Endothelial cell (in vitro differentiated cells): ENCODE results near the gene PCYOX1L. TPM values are rescaled to one million over a fixed set of nuclear protein-coding genes. Genes with fewer than 3 reads are reported as not detected.
"Not testable (repeated sequence)": the region's sequence is repeated elsewhere in the genome, so short reads cannot be mapped to it uniquely, and the experiment has no call there.

Source experiments
- DNase-seq: peaks from one replicate; pipeline ENCODE4 v3.0.0; 2021; ENCODE audit warnings: low spot score
- H3K27ac Mint-ChIP-seq: one replicate; pipeline ENCODE4 v1.8.0; 2021; ENCODE audit warnings: mixed read lengths, inconsistent platforms; ENCODE audit not compliant: unreplicated experiment
- H3K27me3 Mint-ChIP-seq: one replicate; pipeline ENCODE4 v1.8.0; 2021; ENCODE audit warnings: mild to moderate bottlenecking, moderate library complexity, mixed read lengths, inconsistent platforms; ENCODE audit not compliant: unreplicated experiment
- H3K36me3 Mint-ChIP-seq: one replicate; pipeline ENCODE4 v1.8.0; 2021; ENCODE audit warnings: mild to moderate bottlenecking, low read depth, mixed read lengths, inconsistent platforms; ENCODE audit not compliant: unreplicated experiment
- H3K4me1 Mint-ChIP-seq: one replicate; pipeline ENCODE4 v1.8.0; 2021; ENCODE audit warnings: mild to moderate bottlenecking, mixed read lengths, inconsistent platforms; ENCODE audit not compliant: unreplicated experiment
- H3K4me3 Mint-ChIP-seq: one replicate; pipeline ENCODE4 v1.8.0; 2021; ENCODE audit warnings: mild to moderate bottlenecking, mixed read lengths, inconsistent platforms; ENCODE audit not compliant: unreplicated experiment
- H3K9me3 Mint-ChIP-seq: one replicate; pipeline ENCODE4 v1.8.0; 2021; ENCODE audit warnings: mixed read lengths, inconsistent platforms; ENCODE audit not compliant: unreplicated experiment
- total RNA-seq: library from RNA; stranded (reverse); fragmentation: NEBNext Ultra II Directional; extraction: Animal tissue kit (Norgen Biotek cat#: 25700); gene quantifications from one replicate; pipeline ENCODE4 v1.2.1, GENCODE V29; 2021; ENCODE audit not compliant: unreplicated experiment
- TF ChIP-seq, protein P1 (sequence below): fragments of 200-600 bp; sonication (generic); IDR thresholded peaks from one replicate; pipeline ENCODE4 v1.5.0; 2021; ENCODE audit warnings: antibody characterized with exemption; ENCODE audit not compliant: unreplicated experiment

The PCYOX1L gene
- total RNA-seq, 1 donor from 2014 or later = 18.3 TPM

DNA sequence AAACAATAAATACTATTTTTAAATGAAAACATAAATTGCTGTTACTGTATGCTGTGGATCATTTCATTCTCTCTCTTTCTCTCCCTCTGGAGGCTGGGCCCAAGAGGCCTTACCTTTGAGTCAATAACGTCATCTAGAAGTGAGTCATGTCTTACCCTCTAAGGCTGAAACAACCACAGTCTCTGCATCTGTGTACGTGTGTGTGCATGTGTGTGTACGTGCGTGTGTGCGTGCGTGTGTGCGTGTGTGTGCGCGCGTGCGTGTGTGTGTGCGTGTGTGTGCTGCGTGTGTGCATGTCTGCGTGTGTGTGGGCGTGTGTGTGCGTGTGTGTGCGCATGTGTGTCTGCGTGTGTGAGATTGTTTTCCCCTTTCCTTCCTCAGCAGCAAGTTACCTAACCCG is 34.9 kb downstream of the PCYOX1L start:
- DNase-seq = no peak
- Mint-ChIP-seq H3K9me3 (no peaks in the 10 kb centered on the region), H3K36me3 (no peaks in the 10 kb centered on the region), H3K27me3 (peaks cover 4% of the 10 kb centered on the region), H3K4me1 (peaks cover 3% of the 10 kb centered on the region), H3K27ac (no peak overlapping the region), H3K4me3 (no peak overlapping the region)
- TF ChIP-seq, protein P1, sequence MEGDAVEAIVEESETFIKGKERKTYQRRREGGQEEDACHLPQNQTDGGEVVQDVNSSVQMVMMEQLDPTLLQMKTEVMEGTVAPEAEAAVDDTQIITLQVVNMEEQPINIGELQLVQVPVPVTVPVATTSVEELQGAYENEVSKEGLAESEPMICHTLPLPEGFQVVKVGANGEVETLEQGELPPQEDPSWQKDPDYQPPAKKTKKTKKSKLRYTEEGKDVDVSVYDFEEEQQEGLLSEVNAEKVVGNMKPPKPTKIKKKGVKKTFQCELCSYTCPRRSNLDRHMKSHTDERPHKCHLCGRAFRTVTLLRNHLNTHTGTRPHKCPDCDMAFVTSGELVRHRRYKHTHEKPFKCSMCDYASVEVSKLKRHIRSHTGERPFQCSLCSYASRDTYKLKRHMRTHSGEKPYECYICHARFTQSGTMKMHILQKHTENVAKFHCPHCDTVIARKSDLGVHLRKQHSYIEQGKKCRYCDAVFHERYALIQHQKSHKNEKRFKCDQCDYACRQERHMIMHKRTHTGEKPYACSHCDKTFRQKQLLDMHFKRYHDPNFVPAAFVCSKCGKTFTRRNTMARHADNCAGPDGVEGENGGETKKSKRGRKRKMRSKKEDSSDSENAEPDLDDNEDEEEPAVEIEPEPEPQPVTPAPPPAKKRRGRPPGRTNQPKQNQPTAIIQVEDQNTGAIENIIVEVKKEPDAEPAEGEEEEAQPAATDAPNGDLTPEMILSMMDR = no peak

GRCh38 chr5:149394996-149395395 is 37.1 kb downstream of the PCYOX1L start:
- H3K4me3 Mint-ChIP-seq, H3K27me3 Mint-ChIP-seq, H3K9me3 Mint-ChIP-seq, H3K27ac Mint-ChIP-seq, H3K4me1 Mint-ChIP-seq, H3K36me3 Mint-ChIP-seq, DNase-seq: not testable (repeated sequence)

GRCh38 chr5:149397530-149397929 is 39.7 kb downstream of the PCYOX1L start:
- Mint-ChIP-seq H3K27ac (no peak overlapping the region), H3K9me3 (no peaks in the 10 kb centered on the region), H3K4me3 (no peak overlapping the region), H3K36me3 (no peaks in the 10 kb centered on the region), H3K27me3 (peaks cover 3% of the 10 kb centered on the region), H3K4me1 (peaks cover 9% of the 10 kb centered on the region)
- no peak for DNase-seq
- TF ChIP-seq, protein P1 = no peak

- not testable (repeated sequence) for H3K9me3 Mint-ChIP-seq, H3K27me3 Mint-ChIP-seq, H3K4me3 Mint-ChIP-seq, H3K27ac Mint-ChIP-seq, DNase-seq, H3K36me3 Mint-ChIP-seq, H3K4me1 Mint-ChIP-seq
Measured at GRCh38 chr5:149398747-149399266, 41.0 kb downstream of the PCYOX1L start.

GRCh38 chr5:149399775-149400174 is 41.9 kb downstream of the PCYOX1L start:
- Mint-ChIP-seq H3K27me3 (no peaks in the 10 kb centered on the region), H3K27ac (no peak overlapping the region), H3K4me1 (peaks cover 11% of the 10 kb centered on the region), H3K9me3 (no peaks in the 10 kb centered on the region), H3K36me3 (no peaks in the 10 kb centered on the region), H3K4me3 (no peak overlapping the region)
- TF ChIP-seq, protein P1 = no peak
- no peak for DNase-seq

- Mint-ChIP-seq H3K27me3 (no peaks in the 10 kb centered on the region), H3K27ac (no peak overlapping the region), H3K9me3 (no peaks in the 10 kb centered on the region), H3K4me1 (peaks cover 16% of the 10 kb centered on the region), H3K36me3 (no peaks in the 10 kb centered on the region), H3K4me3 (no peak overlapping the region)
- TF ChIP-seq, protein P1 = no peak
- no peak for DNase-seq
Measured at GRCh38 chr5:149400304-149400703, 42.5 kb downstream of the PCYOX1L start.
